PC-9 (cell line): ENCODE data around the gene CRTAC1. TPM values are rescaled to one million over a fixed set of nuclear protein-coding genes. Genes with fewer than 3 reads are reported as not detected.

Experiments
- BruUV-seq: library from RNA; stranded (reverse); fragments of 400-500 nt; replicated peaks from 2 replicates; lab custom pipeline; 2021; lab: Mats Ljungman, UMichigan
- CTCF ChIA-PET: fragments of 300-600 bp; sonication (Branson Sonifier 250); formaldehyde crosslinking; loops from one replicate; lab custom pipeline; 2022; ENCODE audit warnings: antibody characterized with exemption; lab: Charles Lee
- POLR2A ChIA-PET: fragments of 300-600 bp; sonication (Branson Sonifier 250); formaldehyde crosslinking; loops from one replicate; lab custom pipeline; 2022; ENCODE audit warnings: antibody characterized with exemption; ENCODE audit not compliant: unreplicated experiment; lab: Charles Lee
- DNase-seq, 2 experiments: peaks; one replicate each; pipeline versions ENCODE4 v3.0.0 to v3.0.0-alpha.2; 2015 to 2022; ENCODE audit warnings: mixed read lengths in 1 of 2
- H2AFZ ChIP-seq: fragments of 200-600 bp; sonication (generic); 2 replicates; pipeline ENCODE4 v1.8.1; 2017; ENCODE audit warnings: antibody characterized with exemption
- H3F3A ChIP-seq: fragments of 200-600 bp; sonication (generic); 2 replicates; pipeline ENCODE4 v1.8.1; 2017; ENCODE audit warnings: antibody characterized with exemption, mild to moderate bottlenecking, low read depth; ENCODE audit not compliant: insufficient read depth
- H3K27ac ChIP-seq: fragments of 200-600 bp; sonication (generic); 2 replicates; pipeline ENCODE4 v1.6.1; 2016; ENCODE audit warnings: mixed run types
- H3K27me3 ChIP-seq: fragments of 200-600 bp; sonication (generic); 2 replicates; pipeline ENCODE4 v1.6.1; 2016; ENCODE audit warnings: low read depth, mixed run types; ENCODE audit not compliant: insufficient read depth
- H3K36me3 ChIP-seq: fragments of 200-600 bp; sonication (generic); 2 replicates; pipeline ENCODE4 v1.6.1; 2016; ENCODE audit warnings: low read depth, mixed run types
- H3K4me1 ChIP-seq: fragments of 200-600 bp; sonication (generic); replicated peaks from 2 replicates; pipeline ENCODE4 v1.6.1; 2016; ENCODE audit warnings: mixed run types; ENCODE audit not compliant: insufficient read depth
- H3K4me2 ChIP-seq: fragments of 200-600 bp; sonication (generic); 2 replicates; pipeline ENCODE4 v1.6.1; 2017; ENCODE audit warnings: mixed run types
- H3K4me3 ChIP-seq: fragments of 200-600 bp; sonication (generic); 2 replicates; pipeline ENCODE4 v1.6.1; 2016; ENCODE audit warnings: mixed run types
- H3K79me2 ChIP-seq: fragments of 200-600 bp; sonication (generic); 2 replicates; pipeline ENCODE4 v1.6.1; 2017; ENCODE audit warnings: low read depth, mixed run types
- H3K9me2 ChIP-seq: fragments of 200-600 bp; sonication (generic); 2 replicates; pipeline ENCODE4 v1.8.1; 2017; ENCODE audit warnings: mild to moderate bottlenecking; ENCODE audit not compliant: insufficient read depth
- H3K9me3 ChIP-seq: fragments of 200-600 bp; sonication (generic); 2 replicates; pipeline ENCODE4 v1.8.1; 2016; ENCODE audit warnings: low read depth; ENCODE audit not compliant: insufficient read depth
- H4K20me1 ChIP-seq: fragments of 200-600 bp; sonication (generic); 2 replicates; pipeline ENCODE4 v1.8.1; 2017; ENCODE audit not compliant: insufficient read depth
- EZH2 ChIP-seq: fragments of 200-600 bp; sonication (generic); IDR thresholded peaks from 2 replicates; pipeline ENCODE4 v1.8.0; 2017; ENCODE audit warnings: antibody characterized with exemption, low read depth
- intact Hi-C: fragments of 100-400 bp; cut with micrococcal nuclease; formaldehyde crosslinking; loops from one replicate; pipeline ENCODE4 v1.10.0; 2022; ENCODE audit not compliant: unreplicated experiment
- total RNA-seq: library from RNA; stranded (reverse); gene quantifications from 2 replicates; pipeline ENCODE4 v1.2.3, GENCODE V29; 2021
- TF ChIP-seq, protein P1 (sequence below): fragments of 200-600 bp; sonication (generic); conservative IDR thresholded peaks from 2 replicates; pipeline ENCODE4 v1.6.1; 2017; ENCODE audit warnings: mixed run types, antibody characterized with exemption, mild to moderate bottlenecking, moderate library complexity

The CRTAC1 gene
- total RNA-seq, 1 experiment from 2014 or later, result not detected

- no peaks in the 10 kb centered on the region for H3K9me3 ChIP-seq
- H3K36me3 ChIP-seq, result no peaks in the 10 kb centered on the region
- intact Hi-C loops, result no loop called here
- no peaks in the 10 kb centered on the region for H3K4me1 ChIP-seq
- H3K79me2 ChIP-seq, result no peaks in the 10 kb centered on the region
- no peak overlapping the region for H3K4me3 ChIP-seq
- no peaks in the 10 kb centered on the region for H3K9me2 ChIP-seq
- H4K20me1 ChIP-seq, result no peaks in the 10 kb centered on the region
- BruUV-seq, result no TSS peak
- H3K4me2 ChIP-seq, result no peak overlapping the region
- ChIA-PET POLR2A (no interaction called here), CTCF (no interaction called here)
- TF ChIP-seq, protein P1, sequence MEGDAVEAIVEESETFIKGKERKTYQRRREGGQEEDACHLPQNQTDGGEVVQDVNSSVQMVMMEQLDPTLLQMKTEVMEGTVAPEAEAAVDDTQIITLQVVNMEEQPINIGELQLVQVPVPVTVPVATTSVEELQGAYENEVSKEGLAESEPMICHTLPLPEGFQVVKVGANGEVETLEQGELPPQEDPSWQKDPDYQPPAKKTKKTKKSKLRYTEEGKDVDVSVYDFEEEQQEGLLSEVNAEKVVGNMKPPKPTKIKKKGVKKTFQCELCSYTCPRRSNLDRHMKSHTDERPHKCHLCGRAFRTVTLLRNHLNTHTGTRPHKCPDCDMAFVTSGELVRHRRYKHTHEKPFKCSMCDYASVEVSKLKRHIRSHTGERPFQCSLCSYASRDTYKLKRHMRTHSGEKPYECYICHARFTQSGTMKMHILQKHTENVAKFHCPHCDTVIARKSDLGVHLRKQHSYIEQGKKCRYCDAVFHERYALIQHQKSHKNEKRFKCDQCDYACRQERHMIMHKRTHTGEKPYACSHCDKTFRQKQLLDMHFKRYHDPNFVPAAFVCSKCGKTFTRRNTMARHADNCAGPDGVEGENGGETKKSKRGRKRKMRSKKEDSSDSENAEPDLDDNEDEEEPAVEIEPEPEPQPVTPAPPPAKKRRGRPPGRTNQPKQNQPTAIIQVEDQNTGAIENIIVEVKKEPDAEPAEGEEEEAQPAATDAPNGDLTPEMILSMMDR, result no peak
- no peak for TF ChIP-seq EZH2
- H3K27ac ChIP-seq, result no peak overlapping the region
- no peaks in the 10 kb centered on the region for H3F3A ChIP-seq
- H2AFZ ChIP-seq, result no peak overlapping the region
- H3K27me3 ChIP-seq, result peaks cover 70% of the 10 kb centered on the region
- DNase-seq, result no peak
Measured at GRCh38 chr10:97936126-97936525, 94.3 kb downstream of the CRTAC1 start.

- Histone ChIP-seq H2AFZ (no peak overlapping the region), H3K79me2 (no peaks in the 10 kb centered on the region), H3K4me3 (no peak overlapping the region), H3K9me3 (no peaks in the 10 kb centered on the region), H3K9me2 (no peaks in the 10 kb centered on the region), H3K27me3 (peaks cover 78% of the 10 kb centered on the region), H3K4me1 (no peaks in the 10 kb centered on the region), H4K20me1 (no peaks in the 10 kb centered on the region), H3K27ac (no peak overlapping the region), H3F3A (no peaks in the 10 kb centered on the region), H3K4me2 (no peak overlapping the region), H3K36me3 (no peaks in the 10 kb centered on the region)
- ChIA-PET CTCF (no interaction called here), POLR2A (no interaction called here)
- TF ChIP-seq, protein P1, result no peak
- no peak for TF ChIP-seq EZH2
- no peak for DNase-seq
- intact Hi-C loops, result no loop called here
- no TSS peak for BruUV-seq
Measured at GRCh38 chr10:97932932-97933530, 97.4 kb downstream of the CRTAC1 start.

DNA sequence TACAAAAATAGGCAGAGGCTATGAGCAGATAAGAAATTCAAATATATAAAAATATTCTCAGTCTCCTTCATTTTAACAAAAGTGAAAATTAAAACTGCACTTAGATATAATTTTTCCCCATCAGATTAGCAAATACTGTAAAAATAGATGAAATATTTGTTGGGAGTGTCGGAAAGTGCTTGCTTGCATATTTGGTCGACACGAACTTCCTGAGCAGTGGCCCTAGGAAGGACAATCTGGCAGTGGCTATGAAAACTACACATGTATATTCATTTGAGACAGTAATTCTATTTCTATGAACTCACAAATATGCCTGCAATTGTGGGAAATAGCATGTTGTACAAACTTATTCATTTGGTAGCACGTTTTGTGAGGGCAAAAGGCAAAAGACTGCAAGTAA lies 99.4 kb downstream of the CRTAC1 start:
- Histone ChIP-seq H3K9me2 (no peaks in the 10 kb centered on the region), H3K27ac (no peak overlapping the region), H3K27me3 (peaks cover 80% of the 10 kb centered on the region), H3K4me3 (no peak overlapping the region), H3K36me3 (no peaks in the 10 kb centered on the region), H3F3A (no peaks in the 10 kb centered on the region), H3K9me3 (no peaks in the 10 kb centered on the region), H3K4me1 (no peaks in the 10 kb centered on the region), H4K20me1 (no peaks in the 10 kb centered on the region), H2AFZ (no peak overlapping the region), H3K79me2 (no peaks in the 10 kb centered on the region), H3K4me2 (no peak overlapping the region)
- no TSS peak for BruUV-seq
- intact Hi-C loops, result no loop called here
- no peak for DNase-seq
- TF ChIP-seq, protein P1, result no peak
- TF ChIP-seq EZH2, result no peak
- CTCF ChIA-PET, result no interaction called here
- POLR2A ChIA-PET, result interaction anchor here (0.6 kb wide), 1 partner anchor 134 kb away, joined by 4 read pairs; no protein-coding TSS in a partner anchor
